NB4 (cell line): Measurements from ENCODE around the gene CRHR2.

Experiments
- MYC ChIP-seq: IDR thresholded peaks from 2 replicates; pipeline ENCODE4 v1.6.1; 2011; ENCODE audit warnings: low read depth, low read length
- POLR2A ChIP-seq: IDR thresholded peaks from 2 replicates; pipeline ENCODE4 v1.6.1; 2011; ENCODE audit warnings: mild to moderate bottlenecking; ENCODE audit not compliant: insufficient read length; ENCODE audit errors: extremely low read depth
- TF ChIP-seq, protein P1 (sequence below): IDR thresholded peaks from one replicate; pipeline ENCODE4 v1.5.1; 2012; ENCODE audit warnings: low read depth, low read length
- TF ChIP-seq, protein P2 (sequence below): IDR thresholded peaks from 2 replicates; pipeline ENCODE4 v1.6.1; 2011; ENCODE audit warnings: low read depth, low read length

DNA sequence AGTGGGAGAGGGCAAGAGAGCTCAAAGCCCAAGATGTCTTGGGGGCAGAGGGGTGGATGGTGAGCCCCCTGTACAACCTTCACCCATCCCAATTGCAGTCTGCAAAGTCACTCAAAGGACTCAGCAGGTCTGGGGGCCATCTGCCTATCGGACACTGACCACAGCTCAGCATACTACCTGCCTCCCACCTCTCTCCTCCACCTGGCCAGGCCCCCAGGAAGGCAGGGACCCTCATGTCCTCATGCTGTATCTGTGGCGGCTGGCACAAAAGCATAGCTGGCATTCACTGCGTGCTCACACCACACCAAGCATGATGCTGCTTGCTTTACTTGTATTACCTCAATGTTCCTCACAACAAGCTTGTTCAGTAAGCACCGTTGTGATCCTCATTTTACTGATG lies 16.2 kb upstream of the CRHR2 start:
- TF ChIP-seq, protein P1, sequence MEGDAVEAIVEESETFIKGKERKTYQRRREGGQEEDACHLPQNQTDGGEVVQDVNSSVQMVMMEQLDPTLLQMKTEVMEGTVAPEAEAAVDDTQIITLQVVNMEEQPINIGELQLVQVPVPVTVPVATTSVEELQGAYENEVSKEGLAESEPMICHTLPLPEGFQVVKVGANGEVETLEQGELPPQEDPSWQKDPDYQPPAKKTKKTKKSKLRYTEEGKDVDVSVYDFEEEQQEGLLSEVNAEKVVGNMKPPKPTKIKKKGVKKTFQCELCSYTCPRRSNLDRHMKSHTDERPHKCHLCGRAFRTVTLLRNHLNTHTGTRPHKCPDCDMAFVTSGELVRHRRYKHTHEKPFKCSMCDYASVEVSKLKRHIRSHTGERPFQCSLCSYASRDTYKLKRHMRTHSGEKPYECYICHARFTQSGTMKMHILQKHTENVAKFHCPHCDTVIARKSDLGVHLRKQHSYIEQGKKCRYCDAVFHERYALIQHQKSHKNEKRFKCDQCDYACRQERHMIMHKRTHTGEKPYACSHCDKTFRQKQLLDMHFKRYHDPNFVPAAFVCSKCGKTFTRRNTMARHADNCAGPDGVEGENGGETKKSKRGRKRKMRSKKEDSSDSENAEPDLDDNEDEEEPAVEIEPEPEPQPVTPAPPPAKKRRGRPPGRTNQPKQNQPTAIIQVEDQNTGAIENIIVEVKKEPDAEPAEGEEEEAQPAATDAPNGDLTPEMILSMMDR: no peak
- TF ChIP-seq POLR2A: no peak
- no peak for TF ChIP-seq MYC
- TF ChIP-seq, protein P2, sequence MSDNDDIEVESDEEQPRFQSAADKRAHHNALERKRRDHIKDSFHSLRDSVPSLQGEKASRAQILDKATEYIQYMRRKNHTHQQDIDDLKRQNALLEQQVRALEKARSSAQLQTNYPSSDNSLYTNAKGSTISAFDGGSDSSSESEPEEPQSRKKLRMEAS: no peak
